GM20431 (cell line): ENCODE measurements around the gene TRIM69.
"Not testable (repeated sequence)": the region's sequence is repeated elsewhere in the genome, so short reads cannot be mapped to it uniquely, and the experiment has no call there.

Experiments used
- in situ Hi-C: fragments of 300-500 bp; cut with MseI, MboI; formaldehyde crosslinking; loops from one replicate; pipeline ENCODE4 v1.15.0; 2020; ENCODE audit warnings: low sequenced_read_pairs; ENCODE audit not compliant: unreplicated experiment

Gene TRIM69

GRCh38 chr15:44736181-44736765, at the start of gene TRIM69:
Gene TRIM69 (plus strand): TSS chr15:44736528. CDS start chr15:44736705, 177 bp downstream.
- in situ Hi-C loops, result no loop called here

DNA sequence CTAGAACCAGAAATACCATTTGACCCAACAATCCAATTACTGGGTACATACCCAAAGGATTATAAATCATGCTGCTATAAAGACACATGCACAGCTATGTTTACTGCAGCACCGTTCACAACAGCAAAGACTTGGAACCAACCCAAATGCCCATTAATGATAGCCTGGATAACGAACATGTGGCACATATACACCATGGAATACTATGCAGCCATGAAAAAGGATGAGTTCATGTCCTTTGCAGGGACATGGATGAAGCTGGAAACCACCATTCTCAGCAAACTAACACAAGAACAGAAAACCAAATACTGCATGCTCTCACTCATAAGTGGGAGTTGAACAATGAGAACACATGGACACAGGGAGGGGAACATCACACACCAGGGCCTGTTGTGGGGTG, 47.0 kb upstream of the TRIM69 start:
- in situ Hi-C loops, result not testable (repeated sequence)

DNA sequence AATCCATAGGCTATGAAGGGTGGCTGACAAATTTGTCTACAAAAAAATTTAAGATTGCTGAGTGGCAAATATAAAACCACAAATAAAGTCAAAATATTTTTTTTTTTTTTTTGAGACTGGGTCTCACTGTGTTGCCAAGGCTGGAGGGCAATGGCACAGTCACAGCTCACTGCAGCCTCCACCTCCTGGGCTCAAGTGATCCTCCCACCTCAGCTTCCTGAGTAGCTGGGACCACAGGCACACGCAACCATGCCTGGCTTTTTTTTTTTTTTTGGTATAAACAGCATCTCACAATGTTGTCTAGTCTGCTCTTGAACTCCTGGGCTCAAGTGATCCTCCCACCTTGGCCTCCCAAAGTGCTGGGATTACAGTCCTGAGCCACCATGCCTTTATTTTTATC, 46.1 kb upstream of the TRIM69 start:
- in situ Hi-C loops, result not testable (repeated sequence)

DNA sequence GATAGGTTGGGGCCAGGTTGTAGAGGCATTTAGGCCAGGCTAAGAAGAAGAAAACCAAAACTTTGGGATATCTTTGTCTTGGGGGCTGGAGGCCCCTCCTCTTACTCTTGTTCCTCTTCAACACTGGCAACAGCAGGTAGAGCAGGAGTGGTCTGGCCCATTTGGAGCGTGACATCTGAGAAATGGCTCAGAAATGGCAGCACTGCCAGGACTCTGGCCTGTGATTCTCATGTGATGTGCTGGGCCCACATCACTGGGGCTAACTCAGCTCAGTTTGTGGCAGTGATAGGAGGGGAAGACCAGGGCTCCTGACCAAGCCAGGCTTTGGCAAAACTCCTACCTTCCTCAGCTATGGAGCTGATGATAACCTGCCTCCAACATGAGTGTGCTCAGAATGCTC, 43.7 kb upstream of the TRIM69 start:
- in situ Hi-C loops, result no loop called here

GRCh38 chr15:44694416-44694815, 41.9 kb upstream of the TRIM69 start:
- in situ Hi-C loops, result no loop called here

GRCh38 chr15:44695294-44695693, 41.0 kb upstream of the TRIM69 start:
- in situ Hi-C loops, result no loop called here

DNA sequence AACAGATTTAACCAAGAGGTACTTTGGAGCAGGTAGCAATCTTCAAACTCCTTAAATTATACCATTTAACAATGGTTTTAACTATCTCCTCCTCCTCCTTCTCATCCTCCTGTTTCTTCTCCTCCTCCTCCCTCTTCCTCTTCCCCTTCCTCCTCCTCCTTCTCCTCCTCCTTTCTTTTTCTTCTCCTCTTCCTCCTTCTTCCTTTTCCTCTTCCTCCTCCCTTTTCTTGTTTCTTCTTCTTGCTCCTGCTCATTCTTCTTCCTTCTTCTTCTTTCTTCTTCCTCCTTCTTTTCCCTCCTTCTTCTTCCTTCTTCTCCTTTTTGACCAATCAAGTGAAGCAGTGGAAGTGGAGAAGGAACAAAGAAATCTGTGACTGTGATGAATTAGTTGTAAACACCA, 39.3 kb upstream of the TRIM69 start:
- in situ Hi-C loops, result no loop called here

- in situ Hi-C loops, result no loop called here
Measured at GRCh38 chr15:44698641-44699040, 37.7 kb upstream of the TRIM69 start.

DNA sequence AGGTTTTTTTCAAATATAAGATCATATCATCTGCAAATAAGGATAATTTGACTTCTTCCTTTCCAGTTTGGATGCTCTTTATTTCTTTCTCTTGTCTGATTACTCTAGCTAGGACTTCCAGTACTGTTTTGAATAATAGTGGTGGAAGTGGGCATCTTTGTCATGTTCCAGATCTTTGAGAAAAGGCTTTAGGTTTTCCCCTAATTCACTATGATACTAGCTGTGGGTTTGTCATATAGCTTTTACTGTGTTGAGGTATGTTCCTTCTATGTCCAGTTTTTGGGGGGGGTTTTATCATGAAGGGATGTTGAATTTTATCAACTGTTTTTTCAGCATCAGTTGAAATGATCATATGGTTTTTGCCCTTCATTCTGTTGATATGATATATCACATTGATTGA, 35.7 kb upstream of the TRIM69 start:
- in situ Hi-C loops, result not testable (repeated sequence)

DNA sequence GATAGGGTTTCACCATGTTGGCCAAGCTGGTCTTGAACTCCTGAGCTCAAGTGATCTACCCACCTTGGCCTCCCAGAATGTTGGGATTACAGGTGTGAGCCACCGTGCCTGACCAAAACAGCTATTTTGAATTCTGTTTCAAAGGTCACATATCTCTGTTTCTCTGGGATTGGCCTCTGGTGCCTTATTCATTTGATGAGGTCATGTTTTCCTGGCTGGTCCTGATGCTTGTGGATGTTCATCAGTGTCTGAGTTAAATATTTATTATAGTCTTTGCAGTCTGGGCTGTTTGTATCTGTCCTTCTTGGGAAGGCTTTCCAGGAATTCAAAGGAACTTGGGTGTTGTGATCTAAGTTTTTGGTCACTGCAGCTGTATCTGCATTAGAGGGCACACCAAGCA, 30.3 kb upstream of the TRIM69 start:
- in situ Hi-C loops, result no loop called here

DNA sequence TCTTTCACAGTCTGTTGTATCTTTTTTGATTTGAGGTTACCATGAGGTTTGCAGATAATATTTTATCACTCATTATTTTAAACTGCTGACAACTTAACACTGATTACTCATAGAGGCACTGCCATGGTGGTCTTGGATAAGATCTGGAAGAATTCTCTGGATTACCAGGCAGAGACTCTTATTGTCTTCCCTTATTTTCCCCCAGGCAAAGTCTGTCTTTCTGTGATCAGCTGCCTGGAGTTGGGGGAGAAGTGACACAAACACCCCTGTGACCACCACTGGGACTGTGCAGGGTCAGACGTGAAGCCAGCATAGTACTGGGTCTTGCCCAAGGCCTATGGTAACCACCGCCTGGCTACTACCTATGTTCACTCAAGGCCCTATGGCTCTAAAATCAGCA, 29.9 kb upstream of the TRIM69 start:
- in situ Hi-C loops, result no loop called here

- in situ Hi-C loops, result no loop called here
Measured at GRCh38 chr15:44706946-44707636, 29.2 kb upstream of the TRIM69 start.

GRCh38 chr15:44710236-44711095, 25.9 kb upstream of the TRIM69 start:
- in situ Hi-C loops, result loop anchor here (10.0 kb wide), 1 partner anchor 46 kb away; the partner anchor contains the start of gene SPG11

DNA sequence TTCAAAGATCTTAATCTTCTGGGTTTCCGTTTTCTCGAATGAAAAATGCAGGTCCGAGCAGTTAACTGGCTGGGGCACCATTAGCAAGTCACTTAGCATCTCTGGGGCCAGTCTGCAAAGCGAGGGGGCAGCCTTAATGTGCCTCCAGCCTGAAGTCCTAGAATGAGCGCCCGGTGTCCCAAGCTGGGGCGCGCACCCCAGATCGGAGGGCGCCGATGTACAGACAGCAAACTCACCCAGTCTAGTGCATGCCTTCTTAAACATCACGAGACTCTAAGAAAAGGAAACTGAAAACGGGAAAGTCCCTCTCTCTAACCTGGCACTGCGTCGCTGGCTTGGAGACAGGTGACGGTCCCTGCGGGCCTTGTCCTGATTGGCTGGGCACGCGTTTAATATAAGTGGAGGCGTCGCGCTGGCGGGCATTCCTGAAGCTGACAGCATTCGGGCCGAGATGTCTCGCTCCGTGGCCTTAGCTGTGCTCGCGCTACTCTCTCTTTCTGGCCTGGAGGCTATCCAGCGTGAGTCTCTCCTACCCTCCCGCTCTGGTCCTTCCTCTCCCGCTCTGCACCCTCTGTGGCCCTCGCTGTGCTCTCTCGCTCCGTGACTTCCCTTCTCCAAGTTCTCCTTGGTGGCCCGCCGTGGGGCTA, 25.1 kb upstream of the TRIM69 start, which contains the start of the genes B2M and PATL2:
TSS of gene B2M (plus strand) at position 422 of the 647 bp plus-strand sequence. CDS start at position 452, 30 bp downstream.
TSS of gene PATL2 (minus strand) at position 228 of the 647 bp plus-strand sequence. CDS start 34,833 bp downstream, outside the sequence.
- in situ Hi-C loops, result loop anchor here (10.0 kb wide), 1 partner anchor 46 kb away; the partner anchor contains the start of gene SPG11

- in situ Hi-C loops, result loop anchor here (10.0 kb wide), 1 partner anchor 47 kb away; the partner anchor contains the start of gene SPG11
Measured at GRCh38 chr15:44711743-44712345, 24.5 kb upstream of the TRIM69 start.

GRCh38 chr15:44712346-44713005, 23.9 kb upstream of the TRIM69 start:
- in situ Hi-C loops, result loop anchor here (10.0 kb wide), 1 partner anchor 48 kb away; the partner anchor contains the start of gene SPG11

- in situ Hi-C loops, result loop anchor here (10.0 kb wide), 1 partner anchor 48 kb away; the partner anchor contains the start of gene SPG11
Measured at GRCh38 chr15:44713006-44713966, 23.0 kb upstream of the TRIM69 start.
